Measurements from ENCODE around the gene ZFAND3.

ZFAND3 gene

DNA sequence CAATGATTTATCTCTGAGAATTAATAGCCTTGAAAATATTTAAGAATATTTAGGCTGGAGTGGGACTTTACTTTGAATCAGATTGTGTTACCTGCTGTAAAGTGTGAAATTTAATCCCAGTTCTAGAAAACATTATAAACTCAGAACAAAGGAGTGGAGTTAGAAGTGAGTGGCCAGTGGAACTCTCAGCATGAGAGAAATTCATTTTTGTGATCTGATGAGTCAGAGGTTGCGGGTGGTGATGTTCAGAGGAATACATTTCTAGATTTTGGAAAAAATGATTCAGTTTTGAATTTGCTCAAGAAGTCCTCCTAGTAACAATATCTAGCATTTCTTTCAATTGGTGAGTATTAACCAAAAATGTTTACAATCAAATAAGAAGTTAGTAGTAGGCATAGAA lies 167.5 kb downstream of the ZFAND3 start:
- peaks cover 77% of the 10 kb centered on the region for H3K79me2 ChIP-seq (ENCODE audit: insufficient read depth, low read length)
- H3K36me3 ChIP-seq (ENCODE audit: insufficient read depth, low read length) = no peaks in the 10 kb centered on the region
- H3K4me2 ChIP-seq (ENCODE audit: insufficient read depth, low read length) = no peak overlapping the region
- H3K9me3 ChIP-seq (ENCODE audit: insufficient read depth, low read length, severe bottlenecking) = no peaks in the 10 kb centered on the region
- H3K27ac ChIP-seq (ENCODE audit: low read length) = no peak overlapping the region
- no peaks in the 10 kb centered on the region for H3K27me3 ChIP-seq (ENCODE audit: insufficient read depth, low read length, poor library complexity)
- no peak overlapping the region for H2AFZ ChIP-seq (ENCODE audit: low read depth, low read length)
- peaks cover 33% of the 10 kb centered on the region for H4K20me1 ChIP-seq (ENCODE audit: insufficient read depth, low read length)
- no peak overlapping the region for H3K4me3 ChIP-seq (ENCODE audit: low read depth in 1 of 2, low read length in 2 of 2)
- no peak for DNase-seq
- no peaks in the 10 kb centered on the region for H3K4me1 ChIP-seq (ENCODE audit: insufficient read depth, low read length)
- TF ChIP-seq EZH2 (IDR thresholded peaks at IDR 0.05; ENCODE audit: borderline replicate concordance, low read depth, low read length, severe bottlenecking) = no peak
- TF ChIP-seq, protein P1, sequence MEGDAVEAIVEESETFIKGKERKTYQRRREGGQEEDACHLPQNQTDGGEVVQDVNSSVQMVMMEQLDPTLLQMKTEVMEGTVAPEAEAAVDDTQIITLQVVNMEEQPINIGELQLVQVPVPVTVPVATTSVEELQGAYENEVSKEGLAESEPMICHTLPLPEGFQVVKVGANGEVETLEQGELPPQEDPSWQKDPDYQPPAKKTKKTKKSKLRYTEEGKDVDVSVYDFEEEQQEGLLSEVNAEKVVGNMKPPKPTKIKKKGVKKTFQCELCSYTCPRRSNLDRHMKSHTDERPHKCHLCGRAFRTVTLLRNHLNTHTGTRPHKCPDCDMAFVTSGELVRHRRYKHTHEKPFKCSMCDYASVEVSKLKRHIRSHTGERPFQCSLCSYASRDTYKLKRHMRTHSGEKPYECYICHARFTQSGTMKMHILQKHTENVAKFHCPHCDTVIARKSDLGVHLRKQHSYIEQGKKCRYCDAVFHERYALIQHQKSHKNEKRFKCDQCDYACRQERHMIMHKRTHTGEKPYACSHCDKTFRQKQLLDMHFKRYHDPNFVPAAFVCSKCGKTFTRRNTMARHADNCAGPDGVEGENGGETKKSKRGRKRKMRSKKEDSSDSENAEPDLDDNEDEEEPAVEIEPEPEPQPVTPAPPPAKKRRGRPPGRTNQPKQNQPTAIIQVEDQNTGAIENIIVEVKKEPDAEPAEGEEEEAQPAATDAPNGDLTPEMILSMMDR (IDR thresholded peaks at IDR 0.05; ENCODE audit: borderline replicate concordance, extremely low read depth, low read length, poor library complexity, severe bottlenecking) = no peak
- ATAC-seq (ENCODE audit: insufficient read depth, low read depth) = no peak
- no peak overlapping the region for H3K9ac ChIP-seq (ENCODE audit: low read depth, low read length)

DNA sequence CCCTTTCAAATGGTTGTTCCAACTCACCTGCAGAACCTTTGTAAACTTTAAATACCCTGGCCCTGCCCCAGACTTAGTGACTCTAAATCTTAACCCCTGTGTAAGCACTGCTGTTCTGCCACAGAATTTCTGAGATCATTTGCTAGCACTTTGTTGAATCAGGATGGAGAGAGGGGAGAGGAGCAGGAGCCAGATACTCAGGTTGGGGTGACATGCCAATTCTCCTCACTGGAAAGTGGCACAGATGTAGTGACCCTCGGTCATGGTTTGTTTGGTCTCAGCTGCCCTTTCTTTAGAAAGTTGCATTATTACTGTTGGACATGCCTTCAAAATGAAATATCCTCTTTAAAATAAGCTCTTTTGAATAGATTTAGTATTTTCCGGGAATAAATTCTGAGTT lies 168.0 kb downstream of the ZFAND3 start:
- no peak overlapping the region for H3K27ac ChIP-seq (ENCODE audit: low read length)

DNA sequence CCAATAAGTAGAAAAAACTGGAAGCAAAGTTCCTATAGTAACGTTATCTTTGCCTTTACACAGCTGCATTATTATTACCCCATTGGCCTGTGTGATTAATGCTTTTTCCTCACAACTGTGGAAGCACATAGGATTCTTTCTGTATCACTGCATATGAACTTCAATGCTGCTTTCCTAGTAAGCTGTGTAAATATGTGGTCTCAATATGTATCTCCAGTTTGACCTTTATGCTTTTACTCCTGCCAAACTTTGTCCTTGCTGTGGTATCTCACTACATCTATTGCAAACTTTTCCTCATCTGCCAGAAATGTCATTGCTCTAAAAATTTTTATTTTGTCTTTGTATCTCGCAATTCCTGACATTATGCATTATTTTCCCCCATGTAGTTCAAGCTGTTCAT lies 168.6 kb downstream of the ZFAND3 start:
- Histone ChIP-seq H3K4me2 (ENCODE audit: insufficient read depth, low read length) (no peak overlapping the region), H3K36me3 (ENCODE audit: insufficient read depth, low read length) (no peaks in the 10 kb centered on the region), H2AFZ (ENCODE audit: low read depth, low read length) (no peak overlapping the region), H4K20me1 (ENCODE audit: insufficient read depth, low read length) (peaks cover 33% of the 10 kb centered on the region), H3K27ac (ENCODE audit: low read length) (no peak overlapping the region), H3K9ac (ENCODE audit: low read depth, low read length) (no peak overlapping the region), H3K79me2 (ENCODE audit: insufficient read depth, low read length) (peaks cover 76% of the 10 kb centered on the region), H3K4me3 (ENCODE audit: low read depth in 1 of 2, low read length in 2 of 2) (no peak overlapping the region), H3K4me1 (ENCODE audit: insufficient read depth, low read length) (no peaks in the 10 kb centered on the region), H3K9me3 (ENCODE audit: insufficient read depth, low read length, severe bottlenecking) (no peaks in the 10 kb centered on the region), H3K27me3 (ENCODE audit: insufficient read depth, low read length, poor library complexity) (no peaks in the 10 kb centered on the region)
- DNase-seq (no peak), ATAC-seq (ENCODE audit: insufficient read depth, low read depth) (no peak)
- TF ChIP-seq, protein P1 (IDR thresholded peaks at IDR 0.05; ENCODE audit: borderline replicate concordance, extremely low read depth, low read length, poor library complexity, severe bottlenecking) = no peak
- no peak for TF ChIP-seq EZH2 (IDR thresholded peaks at IDR 0.05; ENCODE audit: borderline replicate concordance, low read depth, low read length, severe bottlenecking)

More for the DNA sequence above, 168.0 kb downstream of the ZFAND3 start:
- no peak for ATAC-seq (ENCODE audit: insufficient read depth, low read depth)
- no peak for DNase-seq
- Histone ChIP-seq H3K4me3 (ENCODE audit: low read depth in 1 of 2, low read length in 2 of 2) (no peak overlapping the region), H3K36me3 (ENCODE audit: insufficient read depth, low read length) (no peaks in the 10 kb centered on the region), H3K9ac (ENCODE audit: low read depth, low read length) (no peak overlapping the region), H3K4me1 (ENCODE audit: insufficient read depth, low read length) (no peaks in the 10 kb centered on the region), H3K79me2 (ENCODE audit: insufficient read depth, low read length) (peaks cover 75% of the 10 kb centered on the region), H3K27me3 (ENCODE audit: insufficient read depth, low read length, poor library complexity) (no peaks in the 10 kb centered on the region), H4K20me1 (ENCODE audit: insufficient read depth, low read length) (peaks cover 33% of the 10 kb centered on the region), H3K9me3 (ENCODE audit: insufficient read depth, low read length, severe bottlenecking) (no peaks in the 10 kb centered on the region), H2AFZ (ENCODE audit: low read depth, low read length) (no peak overlapping the region), H3K4me2 (ENCODE audit: insufficient read depth, low read length) (no peak overlapping the region)
- TF ChIP-seq, protein P1 (IDR thresholded peaks at IDR 0.05; ENCODE audit: borderline replicate concordance, extremely low read depth, low read length, poor library complexity, severe bottlenecking) = no peak
- TF ChIP-seq EZH2 (IDR thresholded peaks at IDR 0.05; ENCODE audit: borderline replicate concordance, low read depth, low read length, severe bottlenecking) = no peak

DNA sequence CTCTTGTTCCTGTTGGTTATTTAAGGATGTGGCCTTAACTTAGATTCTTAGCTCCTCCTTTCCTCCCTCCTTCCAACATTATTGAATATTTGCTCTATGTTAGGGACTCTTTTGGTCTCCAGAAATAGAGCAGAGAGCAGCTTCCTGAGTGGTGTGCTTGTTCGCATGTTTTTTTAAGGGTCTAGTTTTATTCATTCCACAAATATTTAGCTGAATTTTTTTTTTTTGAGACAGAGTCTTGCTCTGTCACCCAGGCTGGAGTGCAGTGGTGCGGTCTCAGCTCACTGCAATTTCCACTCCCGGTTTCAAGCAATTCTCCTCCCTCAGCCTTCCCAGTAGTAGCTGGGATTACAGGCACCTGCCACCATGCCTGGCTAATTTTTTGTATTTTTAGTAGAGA lies 169.2 kb downstream of the ZFAND3 start:
- H3K9ac ChIP-seq (ENCODE audit: low read depth, low read length) = no peak overlapping the region
- H3K4me1 ChIP-seq (ENCODE audit: insufficient read depth, low read length) = no peaks in the 10 kb centered on the region
- TF ChIP-seq EZH2 (IDR thresholded peaks at IDR 0.05; ENCODE audit: borderline replicate concordance, low read depth, low read length, severe bottlenecking) = no peak
- TF ChIP-seq, protein P1 (IDR thresholded peaks at IDR 0.05; ENCODE audit: borderline replicate concordance, extremely low read depth, low read length, poor library complexity, severe bottlenecking) = no peak
- ATAC-seq (ENCODE audit: insufficient read depth, low read depth) = no peak
- no peak overlapping the region for H2AFZ ChIP-seq (ENCODE audit: low read depth, low read length)
- DNase-seq = no peak
- no peak overlapping the region for H3K4me2 ChIP-seq (ENCODE audit: insufficient read depth, low read length)
- H3K9me3 ChIP-seq (ENCODE audit: insufficient read depth, low read length, severe bottlenecking) = no peaks in the 10 kb centered on the region
- no peaks in the 10 kb centered on the region for H3K27me3 ChIP-seq (ENCODE audit: insufficient read depth, low read length, poor library complexity)
- peaks cover 33% of the 10 kb centered on the region for H4K20me1 ChIP-seq (ENCODE audit: insufficient read depth, low read length)
- no peaks in the 10 kb centered on the region for H3K36me3 ChIP-seq (ENCODE audit: insufficient read depth, low read length)
- no peak overlapping the region for H3K4me3 ChIP-seq (ENCODE audit: low read depth in 1 of 2, low read length in 2 of 2)
- H3K79me2 ChIP-seq (ENCODE audit: insufficient read depth, low read length) = peaks cover 73% of the 10 kb centered on the region
- no peak overlapping the region for H3K27ac ChIP-seq (ENCODE audit: low read length)
